ENCODE data around the gene UMODL1. TPM values are rescaled to one million over a fixed set of nuclear protein-coding genes. Genes with fewer than 3 reads are reported as not detected.

UMODL1 gene
- total and polyA plus RNA-seq, 10 of the 15 experiments (the other 5 are each of a cell fraction or from before 2014, with no cell fraction given) = 0.01 to 0.11 (median 0.03) TPM; not detected in 5

DNA sequence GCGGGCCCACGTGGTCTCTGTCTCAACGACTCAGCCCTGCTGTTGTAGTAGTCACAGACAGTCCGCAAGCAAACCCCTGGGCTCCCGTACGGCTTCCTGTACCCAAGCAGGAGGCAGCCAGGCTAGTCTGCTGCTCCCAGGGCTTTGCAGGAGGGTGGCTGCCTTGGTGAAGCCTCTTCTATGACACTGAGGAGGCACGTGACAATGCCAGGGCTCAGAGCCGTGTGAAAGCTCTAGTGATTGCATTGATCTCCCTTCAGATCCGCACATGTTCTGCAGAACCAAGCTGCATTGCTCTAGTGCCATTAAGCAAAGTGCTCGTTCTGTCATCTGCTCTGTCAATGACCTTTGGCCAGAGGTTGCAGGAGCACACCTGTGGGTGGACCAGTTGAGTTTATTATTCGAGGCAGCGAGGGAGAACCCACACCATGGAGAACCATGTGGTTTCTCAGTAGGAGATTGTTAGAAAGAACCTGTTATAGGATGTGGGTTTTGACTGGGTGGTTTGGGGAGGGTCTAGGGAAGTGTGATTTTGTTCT is 18.0 kb downstream of the UMODL1 start:
- ChIA-PET SMC1A (ENCODE audit: uncharacterized antibody, unreplicated experiment) (no interaction called here), CTCF (interaction anchor here (1.1 kb wide), 1 partner anchor 19 kb away, joined by 3 read pairs; no protein-coding TSS in a partner anchor), RAD21 (ENCODE audit: unreplicated experiment) (no interaction called here), POLR2A (no interaction called here)
- Histone ChIP-seq H3K4me1 (ENCODE audit: control insufficient read depth, insufficient read depth, low read length) (peaks cover 4% of the 10 kb centered on the region), H3K36me3 (ENCODE audit: control insufficient read depth in 2 of 2, insufficient read depth in 2 of 2, low read length in 1 of 2) (no peaks in the 10 kb centered on the region), H3K27ac (ENCODE audit: control insufficient read depth, insufficient read depth) (no peak overlapping the region), H3K9me3 (replicated peaks; ENCODE audit: control insufficient read depth, insufficient read depth, low read length) (no peaks in the 10 kb centered on the region; the same call in 2 of the 3 replicates), H2AFZ (ENCODE audit: control insufficient read depth, low read depth, low read length) (no peak overlapping the region), H3K4me2 (ENCODE audit: control insufficient read depth, insufficient read depth) (no peak overlapping the region), H3K9ac (ENCODE audit: control insufficient read depth, insufficient read depth, low read length) (no peak overlapping the region), H4K20me1 (ENCODE audit: control insufficient read depth, insufficient read depth) (no peaks in the 10 kb centered on the region), H3K27me3 (replicated peaks in 1 of 2; ENCODE audit: control insufficient read depth in 2 of 2, insufficient read depth in 2 of 2, low read length in 1 of 2) (no peaks in the 10 kb centered on the region; a peak in 1 of 4 replicates), H3K79me2 (ENCODE audit: control insufficient read depth, insufficient read depth, low read length) (no peaks in the 10 kb centered on the region), H3K4me3 (no peak overlapping the region)
- in situ Hi-C loops (cut with MboI) (no loop called here), intact Hi-C loops (cut with micrococcal nuclease; ENCODE audit: unreplicated experiment) (no loop called here)
- no TSS peak for BruUV-seq (replicated peaks)
- DNase-seq (ENCODE audit: low read depth, low spot score) (no peak), ATAC-seq (no peak; the same call in 2 of the 3 replicates), FAIRE-seq (no peak)
- TF ChIP-seq, protein P1, sequence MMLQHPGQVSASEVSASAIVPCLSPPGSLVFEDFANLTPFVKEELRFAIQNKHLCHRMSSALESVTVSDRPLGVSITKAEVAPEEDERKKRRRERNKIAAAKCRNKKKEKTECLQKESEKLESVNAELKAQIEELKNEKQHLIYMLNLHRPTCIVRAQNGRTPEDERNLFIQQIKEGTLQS (IDR thresholded peaks at IDR 0.05; ENCODE audit: borderline replicate concordance, extremely low read depth, low read depth, low read length) = no peak
- TF ChIP-seq BHLHE40 (IDR thresholded peaks at IDR 0.05; ENCODE audit: borderline replicate concordance in 1 of 2, low read depth in 2 of 2, low read length in 1 of 2) (peak in 1 of 2 experiments; percentile 47; a peak in 1 of 4 replicates), NR2F1 (conservative IDR thresholded peaks at IDR 0.05) (peak; percentile 25; the same call in 1 of the 2 replicates)
- 47% methylated on average over 12 of the region's 12 CpGs for WGBS (ENCODE audit: insufficient coverage, insufficient replicate concordance, low lambda C conversion rate, missing lambda C conversion rate)

DNA sequence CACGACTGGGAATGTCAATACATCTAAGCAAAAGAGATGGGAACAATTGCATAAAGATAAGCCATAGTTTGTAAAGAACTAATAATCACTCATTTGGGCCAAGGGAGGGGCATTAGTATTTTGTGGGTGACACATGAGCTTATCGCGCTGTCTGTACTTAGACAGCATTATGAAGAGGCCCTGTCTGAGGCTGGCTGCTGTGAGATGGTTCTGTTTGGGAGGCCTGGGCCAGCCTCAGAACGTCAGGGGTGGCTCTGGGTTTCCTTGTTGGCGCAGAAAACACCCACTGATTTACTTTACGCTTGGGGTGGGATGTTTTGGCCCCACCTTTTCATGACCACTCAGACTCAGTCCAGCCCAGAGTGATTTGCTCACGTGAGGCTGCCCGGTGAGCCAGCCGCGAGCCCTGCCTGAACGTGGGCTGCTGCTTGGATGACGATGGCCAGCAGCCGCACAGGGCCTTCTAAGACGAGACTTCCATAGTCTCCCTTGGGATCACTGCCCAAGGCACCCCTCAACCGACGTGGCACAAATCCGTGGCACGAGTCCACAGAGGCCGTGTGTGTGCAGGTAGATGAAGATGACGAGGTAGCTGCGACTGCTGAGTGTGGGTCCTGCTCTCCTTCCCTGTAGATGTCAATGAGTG is 18.7 kb downstream of the UMODL1 start:
- Histone ChIP-seq H3K36me3 (ENCODE audit: control insufficient read depth in 2 of 2, insufficient read depth in 2 of 2, low read length in 1 of 2) (no peaks in the 10 kb centered on the region), H3K27me3 (replicated peaks in 1 of 2; ENCODE audit: control insufficient read depth in 2 of 2, insufficient read depth in 2 of 2, low read length in 1 of 2) (no peaks in the 10 kb centered on the region; a peak in 1 of 4 replicates), H3K27ac (ENCODE audit: control insufficient read depth, insufficient read depth) (no peak overlapping the region), H2AFZ (ENCODE audit: control insufficient read depth, low read depth, low read length) (no peak overlapping the region), H4K20me1 (ENCODE audit: control insufficient read depth, insufficient read depth) (no peaks in the 10 kb centered on the region), H3K4me2 (ENCODE audit: control insufficient read depth, insufficient read depth) (no peak overlapping the region), H3K9me3 (replicated peaks; ENCODE audit: control insufficient read depth, insufficient read depth, low read length) (no peaks in the 10 kb centered on the region; the same call in 2 of the 3 replicates), H3K79me2 (ENCODE audit: control insufficient read depth, insufficient read depth, low read length) (no peaks in the 10 kb centered on the region), H3K9ac (ENCODE audit: control insufficient read depth, insufficient read depth, low read length) (no peak overlapping the region), H3K4me3 (no peak overlapping the region), H3K4me1 (ENCODE audit: control insufficient read depth, insufficient read depth, low read length) (peaks cover 4% of the 10 kb centered on the region)
- no peak for ATAC-seq
- ChIA-PET SMC1A (ENCODE audit: uncharacterized antibody, unreplicated experiment) (interaction anchor here (1.4 kb wide), 1 partner anchor 17 kb away, joined by 4 read pairs; no protein-coding TSS in a partner anchor), POLR2A (no interaction called here), RAD21 (ENCODE audit: unreplicated experiment) (no interaction called here), CTCF (interaction anchor here (0.6 to 1.1 kb wide), 2 partner anchors 18 to 109 kb away, joined by 3 to 4 read pairs; no protein-coding TSS in a partner anchor)
- DNase-seq (ENCODE audit: low read depth, low spot score) = no peak
- TF ChIP-seq BHLHE40 (IDR thresholded peaks at IDR 0.05; ENCODE audit: borderline replicate concordance in 1 of 2, low read depth in 2 of 2, low read length in 1 of 2) (no peak), ESRRA (IDR thresholded peaks at IDR 0.05; ENCODE audit: low read length) (no peak), YY1 (IDR thresholded peaks at IDR 0.05; ENCODE audit: low read depth, low read length) (no peak)
- TF ChIP-seq, protein P2, sequence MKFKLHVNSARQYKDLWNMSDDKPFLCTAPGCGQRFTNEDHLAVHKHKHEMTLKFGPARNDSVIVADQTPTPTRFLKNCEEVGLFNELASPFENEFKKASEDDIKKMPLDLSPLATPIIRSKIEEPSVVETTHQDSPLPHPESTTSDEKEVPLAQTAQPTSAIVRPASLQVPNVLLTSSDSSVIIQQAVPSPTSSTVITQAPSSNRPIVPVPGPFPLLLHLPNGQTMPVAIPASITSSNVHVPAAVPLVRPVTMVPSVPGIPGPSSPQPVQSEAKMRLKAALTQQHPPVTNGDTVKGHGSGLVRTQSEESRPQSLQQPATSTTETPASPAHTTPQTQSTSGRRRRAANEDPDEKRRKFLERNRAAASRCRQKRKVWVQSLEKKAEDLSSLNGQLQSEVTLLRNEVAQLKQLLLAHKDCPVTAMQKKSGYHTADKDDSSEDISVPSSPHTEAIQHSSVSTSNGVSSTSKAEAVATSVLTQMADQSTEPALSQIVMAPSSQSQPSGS (IDR thresholded peaks at IDR 0.05; ENCODE audit: low read length) = no peak
- intact Hi-C loops (cut with micrococcal nuclease; ENCODE audit: unreplicated experiment) = no loop called here
- BruUV-seq (replicated peaks) = no TSS peak
- in situ Hi-C loops (cut with MboI) = no loop called here
- no peak for FAIRE-seq
- 64% methylated on average over 21 of the region's 21 CpGs for WGBS (ENCODE audit: insufficient coverage, insufficient replicate concordance, low lambda C conversion rate, missing lambda C conversion rate)

Measured in GM12878 (cell line).